ENCODE data around the gene NCKAP1. TPM values are rescaled to one million over a fixed set of nuclear protein-coding genes. Genes with fewer than 3 reads are reported as not detected.

Gene NCKAP1
- polyA plus RNA-seq, 1 of the 3 experiments (the other 2 are of a cell fraction): 64.0 TPM

- H2AFZ ChIP-seq (ENCODE audit: low read depth): no peak overlapping the region
- peaks cover 40 to 88% of the 10 kb centered on the region in 2 experiments for H3K36me3 ChIP-seq (replicated peaks in 1 of 2; ENCODE audit: control insufficient read depth in 1 of 2, insufficient read depth in 2 of 2, low read length in 1 of 2)
- peaks cover 81% of the 10 kb centered on the region for H3K79me2 ChIP-seq (ENCODE audit: insufficient read depth)
- no peak overlapping the region for H3K4me2 ChIP-seq
- peaks cover 0 to 4% of the 10 kb centered on the region in 2 experiments; a peak in 1 of 4 replicates for H3K4me1 ChIP-seq (ENCODE audit: control insufficient read depth in 1 of 2, insufficient read depth in 2 of 2, low read depth in 1 of 2, low read length in 1 of 2)
- 98% methylated on average over 3 of the region's 3 CpGs for WGBS (ENCODE audit: low lambda C conversion rate)
- peaks cover 12% of the 10 kb centered on the region for H4K20me1 ChIP-seq (ENCODE audit: insufficient read depth)
- no peaks in the 10 kb centered on the region for H3K9me3 ChIP-seq
- H3F3A ChIP-seq (replicated peaks; ENCODE audit: insufficient read depth): peaks cover 9% of the 10 kb centered on the region
- no peak overlapping the region for H3K27ac ChIP-seq (ENCODE audit: low read depth in 2 of 2, low read length in 1 of 2)
- no peaks in the 10 kb centered on the region for H3K9me2 ChIP-seq
- no peak for DNase-seq
- ChIA-PET POLR2A (no interaction called here), CTCF (interaction anchor here (0.6 to 2.5 kb wide), 2 partner anchors 20 to 45 kb away, joined by 3 to 15 read pairs; no protein-coding TSS in a partner anchor)
- no peak overlapping the region for H3K9ac ChIP-seq
- H3K27me3 ChIP-seq (ENCODE audit: insufficient read depth): no peaks in the 10 kb centered on the region
- TF ChIP-seq TAF1 (IDR thresholded peaks at IDR 0.05; ENCODE audit: borderline replicate concordance, low read depth, low read length): no peak
- TF ChIP-seq MXI1 (IDR thresholded peaks at IDR 0.05; ENCODE audit: low read depth, low read length): no peak
- no peak for TF ChIP-seq GABPA (IDR thresholded peaks at IDR 0.05; ENCODE audit: low read depth)
- no peak for TF ChIP-seq NRF1 (IDR thresholded peaks at IDR 0.05; ENCODE audit: low read depth, low read length)
- TF ChIP-seq MEF2A (IDR thresholded peaks at IDR 0.05; ENCODE audit: borderline replicate concordance, low read depth): no peak
- no peak overlapping the region for H3K4me3 ChIP-seq (ENCODE audit: low read depth in 2 of 2, low read length in 1 of 2)
Measured at GRCh38 chr2:182999348-183000028, 38.8 kb downstream of the NCKAP1 start.

DNA sequence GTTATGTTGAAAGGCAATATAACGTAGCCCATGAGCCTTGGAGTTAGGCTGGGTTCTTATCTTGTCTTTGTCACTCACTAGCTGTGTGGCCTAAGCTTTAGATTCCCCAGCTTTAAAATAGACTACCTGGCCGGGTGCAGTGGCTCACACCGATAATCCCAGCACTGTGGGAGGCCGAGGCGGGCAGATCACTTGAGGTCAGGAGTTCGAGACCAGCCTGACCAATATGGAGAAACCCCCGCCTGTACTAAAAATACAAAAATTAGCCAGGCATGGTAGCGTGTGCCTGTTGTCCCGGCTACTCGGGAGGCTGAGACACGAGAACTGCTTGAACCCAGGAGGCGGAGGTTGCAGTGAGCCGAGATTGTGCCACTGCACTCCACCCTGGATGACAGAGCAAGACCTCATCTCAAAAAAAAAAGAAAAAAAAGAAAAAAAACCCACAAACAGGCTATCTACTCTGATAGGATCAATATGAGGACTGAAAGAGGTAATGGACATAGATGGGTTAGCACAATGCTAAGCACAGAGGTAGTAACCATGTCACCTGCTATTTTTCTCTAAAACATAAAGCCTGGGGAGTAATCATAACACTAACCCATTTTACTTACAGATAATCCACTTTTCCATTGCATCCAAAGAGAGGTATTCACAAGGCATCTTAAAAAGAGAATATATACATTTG is 43.9 kb downstream of the NCKAP1 start:
- H3K4me3 ChIP-seq (ENCODE audit: low read depth in 2 of 2, low read length in 1 of 2): no peak overlapping the region
- H3K4me2 ChIP-seq: no peak overlapping the region
- H3K79me2 ChIP-seq (ENCODE audit: insufficient read depth): peaks cover 41% of the 10 kb centered on the region
- 97% methylated on average over 9 of the region's 13 CpGs for WGBS (ENCODE audit: low lambda C conversion rate)
- POLR2A ChIA-PET: no interaction called here
- H4K20me1 ChIP-seq (ENCODE audit: insufficient read depth): no peaks in the 10 kb centered on the region
- H3K4me1 ChIP-seq (ENCODE audit: control insufficient read depth in 1 of 2, insufficient read depth in 2 of 2, low read depth in 1 of 2, low read length in 1 of 2): no peaks in the 10 kb centered on the region
- CTCF ChIA-PET: interaction anchor here (0.9 to 1.8 kb wide), 3 partner anchors 15 to 227 kb away, joined by 3 to 5 read pairs (median 4); no protein-coding TSS in a partner anchor
- peaks cover 15% of the 10 kb centered on the region for H3F3A ChIP-seq (replicated peaks; ENCODE audit: insufficient read depth)
- no peak overlapping the region for H3K27ac ChIP-seq (ENCODE audit: low read depth in 2 of 2, low read length in 1 of 2)
- no peaks in the 10 kb centered on the region for H3K9me3 ChIP-seq
- H3K9ac ChIP-seq: no peak overlapping the region
- peaks cover 53 to 93% of the 10 kb centered on the region in 2 experiments for H3K36me3 ChIP-seq (replicated peaks in 1 of 2; ENCODE audit: control insufficient read depth in 1 of 2, insufficient read depth in 2 of 2, low read length in 1 of 2)
- DNase-seq: no peak
- H3K27me3 ChIP-seq (ENCODE audit: insufficient read depth): no peaks in the 10 kb centered on the region
- no peak overlapping the region for H2AFZ ChIP-seq (ENCODE audit: low read depth)
- no peaks in the 10 kb centered on the region for H3K9me2 ChIP-seq
- TF ChIP-seq FOXJ3 (CRISPR knock-in tag; IDR thresholded peaks at IDR 0.05): no peak
- no peak for TF ChIP-seq NFIC (IDR thresholded peaks at IDR 0.05; ENCODE audit: borderline replicate concordance)
- TF ChIP-seq, protein P1, sequence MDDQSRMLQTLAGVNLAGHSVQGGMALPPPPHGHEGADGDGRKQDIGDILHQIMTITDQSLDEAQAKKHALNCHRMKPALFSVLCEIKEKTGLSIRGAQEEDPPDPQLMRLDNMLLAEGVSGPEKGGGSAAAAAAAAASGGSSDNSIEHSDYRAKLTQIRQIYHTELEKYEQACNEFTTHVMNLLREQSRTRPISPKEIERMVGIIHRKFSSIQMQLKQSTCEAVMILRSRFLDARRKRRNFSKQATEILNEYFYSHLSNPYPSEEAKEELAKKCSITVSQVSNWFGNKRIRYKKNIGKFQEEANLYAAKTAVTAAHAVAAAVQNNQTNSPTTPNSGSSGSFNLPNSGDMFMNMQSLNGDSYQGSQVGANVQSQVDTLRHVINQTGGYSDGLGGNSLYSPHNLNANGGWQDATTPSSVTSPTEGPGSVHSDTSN (IDR thresholded peaks at IDR 0.05): no peak
- no peak for TF ChIP-seq REST (IDR thresholded peaks at IDR 0.05; ENCODE audit: low read depth, low read length)
- no peak for TF ChIP-seq MXI1 (IDR thresholded peaks at IDR 0.05; ENCODE audit: low read depth, low read length)
- TF ChIP-seq TAF1 (IDR thresholded peaks at IDR 0.05; ENCODE audit: borderline replicate concordance, low read depth, low read length): no peak
- TF ChIP-seq, protein P2, sequence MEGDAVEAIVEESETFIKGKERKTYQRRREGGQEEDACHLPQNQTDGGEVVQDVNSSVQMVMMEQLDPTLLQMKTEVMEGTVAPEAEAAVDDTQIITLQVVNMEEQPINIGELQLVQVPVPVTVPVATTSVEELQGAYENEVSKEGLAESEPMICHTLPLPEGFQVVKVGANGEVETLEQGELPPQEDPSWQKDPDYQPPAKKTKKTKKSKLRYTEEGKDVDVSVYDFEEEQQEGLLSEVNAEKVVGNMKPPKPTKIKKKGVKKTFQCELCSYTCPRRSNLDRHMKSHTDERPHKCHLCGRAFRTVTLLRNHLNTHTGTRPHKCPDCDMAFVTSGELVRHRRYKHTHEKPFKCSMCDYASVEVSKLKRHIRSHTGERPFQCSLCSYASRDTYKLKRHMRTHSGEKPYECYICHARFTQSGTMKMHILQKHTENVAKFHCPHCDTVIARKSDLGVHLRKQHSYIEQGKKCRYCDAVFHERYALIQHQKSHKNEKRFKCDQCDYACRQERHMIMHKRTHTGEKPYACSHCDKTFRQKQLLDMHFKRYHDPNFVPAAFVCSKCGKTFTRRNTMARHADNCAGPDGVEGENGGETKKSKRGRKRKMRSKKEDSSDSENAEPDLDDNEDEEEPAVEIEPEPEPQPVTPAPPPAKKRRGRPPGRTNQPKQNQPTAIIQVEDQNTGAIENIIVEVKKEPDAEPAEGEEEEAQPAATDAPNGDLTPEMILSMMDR (IDR thresholded peaks at IDR 0.05): no peak
- TF ChIP-seq USF1 (IDR thresholded peaks at IDR 0.05; ENCODE audit: borderline replicate concordance, low read depth): no peak
- no peak for TF ChIP-seq RAD21 (IDR thresholded peaks at IDR 0.05; ENCODE audit: low read length)
- no peak for TF ChIP-seq ELF1 (IDR thresholded peaks at IDR 0.05)
- TF ChIP-seq MAX (IDR thresholded peaks at IDR 0.05; ENCODE audit: low read depth): no peak
- TF ChIP-seq SIN3A (IDR thresholded peaks at IDR 0.05; ENCODE audit: borderline replicate concordance, low read depth, low read length): no peak
- TF ChIP-seq FOSL2 (IDR thresholded peaks at IDR 0.05; ENCODE audit: borderline replicate concordance, low read depth): no peak
- TF ChIP-seq FOXM1 (IDR thresholded peaks at IDR 0.05; ENCODE audit: low read depth): no peak
- no peak for TF ChIP-seq TEAD4 (IDR thresholded peaks at IDR 0.05; ENCODE audit: borderline replicate concordance, insufficient read depth)
- TF ChIP-seq MEF2A (IDR thresholded peaks at IDR 0.05; ENCODE audit: borderline replicate concordance, low read depth): no peak

Measured in SK-N-SH (cell line).